ENCODE measurements around the gene ELMO1.

ELMO1 gene

GRCh38 chr7:37038706-37039105 is 410.0 kb downstream of the ELMO1 start:
- no peak for DNase-seq

GRCh38 chr7:37037286-37037685 is 411.4 kb downstream of the ELMO1 start:
- DNase-seq = no peak

- DNase-seq = no peak
Observed at GRCh38 chr7:37035631-37036030, 413.0 kb downstream of the ELMO1 start.

- DNase-seq = no peak
Observed at GRCh38 chr7:37033141-37033540, 415.5 kb downstream of the ELMO1 start.

- no peak for DNase-seq
Observed at GRCh38 chr7:37032258-37032601, 416.4 kb downstream of the ELMO1 start.

GRCh38 chr7:37031571-37032257 is 416.9 kb downstream of the ELMO1 start:
- DNase-seq = no peak

GRCh38 chr7:37028909-37029440 is 419.7 kb downstream of the ELMO1 start:
- no peak for DNase-seq

- DNase-seq = no peak
Observed at GRCh38 chr7:37027557-37028341, 420.9 kb downstream of the ELMO1 start.

- no peak for DNase-seq
Observed at GRCh38 chr7:37027104-37027503, 421.6 kb downstream of the ELMO1 start.

GRCh38 chr7:37018954-37019353 is 429.7 kb downstream of the ELMO1 start:
- no peak for DNase-seq

GRCh38 chr7:37016064-37016878 is 432.4 kb downstream of the ELMO1 start:
- DNase-seq = no peak

GRCh38 chr7:37015353-37016034 is 433.2 kb downstream of the ELMO1 start:
- no peak for DNase-seq

- DNase-seq = peak; percentile 78
Observed at GRCh38 chr7:37013771-37014170, 434.9 kb downstream of the ELMO1 start.

GRCh38 chr7:37011151-37011890 is 437.3 kb downstream of the ELMO1 start:
- no peak for DNase-seq

GRCh38 chr7:37009125-37009675 is 439.5 kb downstream of the ELMO1 start:
- peak; percentile 69 for DNase-seq

- peak; percentile 14 for DNase-seq
Observed at GRCh38 chr7:37007691-37008090, 441.0 kb downstream of the ELMO1 start.

GRCh38 chr7:37007268-37007667 is 441.4 kb downstream of the ELMO1 start:
- DNase-seq = no peak

- DNase-seq = no peak
Observed at GRCh38 chr7:37006764-37007163, 441.9 kb downstream of the ELMO1 start.

- peak; percentile 98 for DNase-seq
Observed at GRCh38 chr7:37000511-37000910, 448.2 kb downstream of the ELMO1 start.

- peak; percentile 98 for DNase-seq
Observed at GRCh38 chr7:36999626-37000485, 448.8 kb downstream of the ELMO1 start.

- DNase-seq = no peak
Observed at GRCh38 chr7:36995776-36996175, 452.9 kb downstream of the ELMO1 start.
